Left cardiac atrium (tissue), 4 donors: ENCODE data around the gene AP1G2. TPM values are rescaled to one million over a fixed set of nuclear protein-coding genes. Genes with fewer than 3 reads are reported as not detected.
"Not testable (repeated sequence)": the region's sequence is repeated elsewhere in the genome, so short reads cannot be mapped to it uniquely, and the experiment has no call there.

Source experiments
- ATAC-seq, 2 donors: fragments of 200-7000 bp; cut with Tn5 transposase; one replicate each; pipeline ENCODE4 v1.9.1; 2020; ENCODE audit warnings: mild to moderate bottlenecking in 2 of 2, moderate library complexity in 2 of 2
- DNase-seq: peaks from one replicate; pipeline ENCODE4 v3.0.0-alpha.2; 2020
- intact Hi-C, 2 donors: fragments of 100-400 bp; cut with DNase I; formaldehyde crosslinking; loops; one replicate each; pipeline versions ENCODE4 v1.14.1 to v1.15.1; 2022 to 2023
- long read RNA-seq: library from polyadenylated mRNA; unstranded; transcript quantifications from one replicate; pipeline ENCODE4 v2.0.0, GENCODE V29; 2021
- total RNA-seq, 2 donors: library from RNA; stranded (reverse); fragmentation: NEBNext Ultra II Directional; extraction: Animal tissue kit (Norgen Biotek cat#: 25700); gene quantifications; one replicate each; pipeline ENCODE4 v1.2.1, GENCODE V29; 2021
- donor health status: DM: no; HTN: yes; CAD: no.
- donor health status: DM: no; HTN: yes; CAD: no; lungs with severe emphysema.
- donor health status: DM: yes; HTN: yes; CAD: no.
- donor health status: Dilated cardiomyopathy.

Gene AP1G2, protein sequence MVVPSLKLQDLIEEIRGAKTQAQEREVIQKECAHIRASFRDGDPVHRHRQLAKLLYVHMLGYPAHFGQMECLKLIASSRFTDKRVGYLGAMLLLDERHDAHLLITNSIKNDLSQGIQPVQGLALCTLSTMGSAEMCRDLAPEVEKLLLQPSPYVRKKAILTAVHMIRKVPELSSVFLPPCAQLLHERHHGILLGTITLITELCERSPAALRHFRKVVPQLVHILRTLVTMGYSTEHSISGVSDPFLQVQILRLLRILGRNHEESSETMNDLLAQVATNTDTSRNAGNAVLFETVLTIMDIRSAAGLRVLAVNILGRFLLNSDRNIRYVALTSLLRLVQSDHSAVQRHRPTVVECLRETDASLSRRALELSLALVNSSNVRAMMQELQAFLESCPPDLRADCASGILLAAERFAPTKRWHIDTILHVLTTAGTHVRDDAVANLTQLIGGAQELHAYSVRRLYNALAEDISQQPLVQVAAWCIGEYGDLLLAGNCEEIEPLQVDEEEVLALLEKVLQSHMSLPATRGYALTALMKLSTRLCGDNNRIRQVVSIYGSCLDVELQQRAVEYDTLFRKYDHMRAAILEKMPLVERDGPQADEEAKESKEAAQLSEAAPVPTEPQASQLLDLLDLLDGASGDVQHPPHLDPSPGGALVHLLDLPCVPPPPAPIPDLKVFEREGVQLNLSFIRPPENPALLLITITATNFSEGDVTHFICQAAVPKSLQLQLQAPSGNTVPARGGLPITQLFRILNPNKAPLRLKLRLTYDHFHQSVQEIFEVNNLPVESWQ
- 10 to 100 TPM; 16.5 to 32.3 TPM for total RNA-seq
- long read RNA-seq, partial matches to known transcripts, result 1 of 12 reads
- long read RNA-seq, other reads (novel, unspliced or antisense), result 8 of 12 reads

- peak; percentile 84 to 90 for ATAC-seq
- intact Hi-C loops, result loop anchor here in 1 of 2 donors (10.0 kb wide), 1 partner anchor 243 kb away; the partner anchor contains the start of gene PABPN1
- DNase-seq, result peak; percentile 88
Measured at GRCh38 chr14:23567186-23568020, at the start of gene AP1G2. TSS of gene AP1G2 (minus strand) at chr14:23567791. CDS start at chr14:23567314, 477 bp downstream.

- ATAC-seq, result no peak
- intact Hi-C loops, result no loop called here
- DNase-seq, result no peak
Measured at GRCh38 chr14:23615856-23616255, 48.3 kb upstream of the AP1G2 start.

DNA sequence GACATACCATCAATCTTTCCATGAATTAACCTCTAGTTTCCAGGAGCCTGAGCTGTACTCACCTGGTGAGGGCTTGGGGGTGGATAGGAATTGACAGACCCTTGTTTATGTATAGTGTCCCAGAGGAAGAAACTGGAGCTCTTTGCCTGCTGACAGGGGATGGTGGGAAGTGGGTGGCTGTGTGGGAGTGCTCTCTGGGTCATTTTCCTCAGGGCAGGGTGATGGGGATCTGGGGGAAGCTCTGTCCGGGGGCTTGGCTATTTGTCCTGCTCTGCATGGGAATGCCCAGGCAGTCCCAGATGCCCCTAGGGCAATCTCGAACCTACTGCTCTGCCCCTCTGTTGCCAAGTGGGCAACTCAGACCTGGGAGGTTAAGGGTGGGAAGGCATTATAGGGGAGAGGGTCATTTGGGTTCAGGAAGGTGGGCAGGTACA is 46.8 kb upstream of the AP1G2 start:
- ATAC-seq, result no peak
- DNase-seq, result no peak
- intact Hi-C loops, result no loop called here

- intact Hi-C loops, result no loop called here
- ATAC-seq, result no peak
- DNase-seq, result no peak
Measured at GRCh38 chr14:23613242-23614070, 45.9 kb upstream of the AP1G2 start.

GRCh38 chr14:23612802-23613201 is 45.2 kb upstream of the AP1G2 start:
- intact Hi-C loops, result no loop called here
- no peak for DNase-seq
- ATAC-seq, result no peak

GRCh38 chr14:23612354-23612732 is 44.8 kb upstream of the AP1G2 start:
- DNase-seq, result no peak
- intact Hi-C loops, result no loop called here
- no peak for ATAC-seq

DNA sequence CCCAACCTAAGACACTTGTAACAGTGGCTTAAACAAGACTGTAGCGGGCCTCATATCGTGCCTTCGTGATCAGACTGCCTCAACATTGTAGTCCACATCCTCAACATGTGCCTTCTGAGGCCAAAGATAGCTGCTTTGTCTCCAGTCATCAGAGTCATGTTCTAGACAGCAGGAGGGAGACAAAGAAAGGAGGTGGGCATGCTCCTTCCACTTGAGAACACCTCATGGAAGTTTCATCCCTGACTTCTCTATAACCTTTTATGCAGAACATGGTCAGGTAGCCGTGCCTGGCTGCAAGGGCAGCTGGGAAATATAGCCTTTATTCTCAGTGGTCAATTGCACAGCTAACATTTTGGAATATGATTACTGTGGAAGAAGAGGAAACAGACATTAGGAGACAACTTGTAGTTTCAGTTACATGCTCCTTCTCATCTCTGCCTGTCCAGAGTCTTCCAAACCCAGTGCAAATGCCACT is 43.3 kb upstream of the AP1G2 start:
- DNase-seq (no peak), ATAC-seq (no peak)
- intact Hi-C loops, result no loop called here

DNA sequence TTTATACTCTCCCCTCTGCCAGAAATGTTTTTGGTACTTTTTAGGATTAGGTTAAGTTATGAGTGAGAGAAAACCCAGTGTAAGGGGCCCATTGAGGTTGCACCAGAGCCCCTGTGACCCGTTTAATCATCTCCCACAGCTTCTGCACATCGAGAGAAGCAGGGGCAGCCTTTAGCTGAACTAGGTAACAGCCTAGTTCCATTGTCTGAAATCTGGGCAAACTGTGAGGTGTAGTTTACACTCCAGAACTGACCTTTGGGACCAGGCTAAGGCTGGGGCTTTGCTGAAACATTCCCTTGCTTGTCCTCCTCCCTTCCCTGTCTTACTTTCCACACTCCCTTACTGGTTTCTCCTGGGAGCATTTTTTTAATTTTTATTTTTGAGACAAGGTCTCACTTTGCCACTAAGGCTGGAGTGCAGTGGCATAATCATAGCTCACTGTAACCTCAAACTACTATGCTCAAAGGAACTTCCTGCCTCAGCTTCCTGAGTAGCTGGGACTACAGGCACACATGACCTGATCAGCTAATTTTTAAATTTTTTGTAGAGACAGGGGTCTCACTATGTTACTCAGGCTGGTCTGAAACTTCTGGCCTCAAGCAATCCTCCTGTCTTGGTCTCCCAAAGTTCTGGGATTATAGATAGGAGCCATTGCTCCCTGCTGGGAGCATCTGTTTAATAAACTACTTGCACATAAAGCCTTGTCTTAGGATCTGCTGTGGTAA is 42.7 kb upstream of the AP1G2 start:
- ATAC-seq, result no peak
- intact Hi-C loops, result no loop called here

DNA sequence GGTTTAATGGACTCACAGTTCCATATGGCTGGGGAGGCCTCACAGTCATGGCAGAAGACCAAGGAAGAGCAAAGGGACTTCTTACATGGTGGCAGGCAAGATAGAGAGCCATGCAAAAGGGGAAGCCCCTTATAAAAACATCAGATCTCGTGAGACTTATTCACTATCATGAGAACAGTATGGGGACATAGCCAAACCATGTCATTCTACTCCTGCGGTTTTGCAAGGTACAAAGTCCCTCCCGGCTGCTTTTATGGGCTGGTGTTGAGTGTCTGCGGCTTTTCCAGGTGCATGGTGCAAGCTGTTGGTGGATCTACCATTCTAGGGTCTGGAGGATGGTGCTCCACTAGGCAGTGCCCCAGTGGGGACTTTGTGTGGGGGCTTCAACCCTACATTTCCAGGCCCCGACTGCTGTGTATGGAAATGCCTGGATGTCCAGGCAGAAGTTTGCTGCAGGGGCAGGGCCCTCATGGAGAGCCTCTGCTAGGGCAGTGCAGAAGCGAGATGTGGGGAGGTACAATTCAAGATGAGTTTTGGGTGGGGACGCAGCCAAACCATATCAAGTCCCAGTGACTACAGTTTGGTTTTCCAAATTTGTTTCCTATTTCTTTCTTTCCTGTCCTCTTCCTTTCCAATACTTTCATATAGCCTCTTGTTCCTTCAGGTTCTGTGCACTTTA is 42.0 kb upstream of the AP1G2 start:
- intact Hi-C loops, ATAC-seq, DNase-seq: not testable (repeated sequence)

More for the DNA sequence above, 42.7 kb upstream of the AP1G2 start:
- DNase-seq, result no peak

DNA sequence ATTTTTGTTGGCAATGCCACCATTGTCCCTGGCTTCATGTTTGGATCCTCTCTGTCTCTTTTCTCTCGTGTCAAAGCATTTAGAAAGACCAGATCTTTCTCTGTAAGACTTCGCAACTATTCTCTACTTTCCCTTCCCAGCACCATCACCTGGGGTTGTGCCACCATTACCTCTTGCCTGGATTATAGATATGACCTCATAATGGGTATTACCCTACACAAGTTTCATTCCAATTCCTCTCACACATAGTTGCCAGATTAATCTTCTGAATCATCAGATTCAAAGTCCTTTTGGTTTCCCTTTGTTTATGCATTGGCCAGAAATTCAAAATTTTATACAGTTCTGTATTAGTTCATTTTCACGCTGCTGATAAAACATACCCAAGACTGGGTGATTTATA is 41.4 kb upstream of the AP1G2 start:
- no peak for ATAC-seq
- no peak for DNase-seq
- intact Hi-C loops, result no loop called here

DNA sequence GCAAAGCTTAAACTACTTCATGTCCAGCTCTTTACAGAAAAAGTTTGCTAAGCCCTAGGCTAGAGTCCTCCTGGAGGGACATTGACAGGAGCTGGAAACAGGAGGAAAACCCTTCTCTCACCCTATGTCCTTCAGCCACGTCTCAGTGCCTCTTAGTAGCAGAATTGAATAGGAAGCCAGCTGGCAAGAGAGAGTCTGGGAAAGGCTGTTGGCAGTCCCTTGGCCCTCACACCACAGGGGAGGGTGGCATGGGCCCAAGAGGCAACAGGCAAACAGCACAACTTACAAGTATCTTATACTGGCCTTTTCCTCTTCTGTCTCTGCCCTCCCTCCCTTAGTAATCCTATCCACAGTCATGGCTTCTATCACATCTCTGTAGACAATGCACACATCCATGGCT is 40.9 kb upstream of the AP1G2 start:
- ATAC-seq (peak; percentile 71 to 78), DNase-seq (no peak)
- intact Hi-C loops, result no loop called here

DNA sequence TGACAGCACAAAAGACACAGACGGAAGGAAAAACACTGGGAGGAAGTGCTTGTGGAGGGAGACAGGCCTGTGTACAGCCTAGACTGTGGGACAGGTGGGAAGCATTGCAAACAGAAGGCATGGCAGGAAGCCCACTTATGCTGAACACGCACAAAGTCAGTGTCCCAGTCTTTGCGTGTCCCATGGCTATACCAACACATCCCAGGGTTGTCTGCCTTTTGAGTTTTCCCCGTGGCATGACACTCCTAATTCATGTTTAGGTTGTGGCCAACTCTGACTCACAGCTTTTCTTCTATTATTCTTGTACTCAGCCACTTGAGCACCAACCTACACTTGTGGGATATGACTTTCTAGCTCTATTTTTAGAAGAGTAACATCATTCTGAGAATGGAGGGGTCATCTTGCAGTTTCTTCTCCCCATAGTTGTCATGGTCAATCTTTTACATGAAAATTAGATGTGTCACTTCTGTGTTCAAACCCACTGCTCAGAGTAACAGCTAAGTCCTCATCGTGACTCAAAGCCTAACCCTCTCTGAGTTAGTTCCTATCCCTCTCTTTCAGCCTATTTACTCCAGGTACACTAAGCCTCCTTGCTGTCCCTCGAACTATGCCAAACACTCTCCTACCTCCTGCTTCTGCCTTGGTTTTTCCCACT is 38.5 kb upstream of the AP1G2 start:
- ATAC-seq (no peak), DNase-seq (no peak)
- intact Hi-C loops, result no loop called here

DNA sequence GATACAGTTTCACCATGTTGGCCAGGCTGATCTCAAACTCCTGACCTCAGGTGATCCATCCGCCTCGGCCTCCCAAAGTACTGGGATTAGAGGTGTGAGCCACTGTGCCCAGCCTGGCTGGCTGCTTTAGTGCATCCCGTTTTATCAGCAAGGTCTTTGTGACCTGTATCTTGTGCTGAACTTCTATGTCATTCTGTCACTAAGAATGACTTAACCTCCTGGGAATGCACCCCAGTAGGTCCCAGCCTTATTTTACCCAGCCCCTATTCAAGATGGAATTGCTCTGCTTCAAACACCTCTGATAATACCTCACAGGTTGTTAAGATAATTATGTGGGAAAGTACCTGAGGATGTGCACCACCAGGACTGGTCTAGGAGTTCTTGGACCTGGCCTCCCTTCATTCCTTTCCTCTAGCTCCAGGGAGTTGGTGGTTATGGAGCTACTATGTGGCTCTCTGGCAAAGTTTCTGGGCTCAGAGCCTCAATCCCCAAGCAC is 37.1 kb upstream of the AP1G2 start:
- intact Hi-C loops, result no loop called here
- DNase-seq (no peak), ATAC-seq (no peak)

GRCh38 chr14:23604148-23604547 is 36.6 kb upstream of the AP1G2 start:
- no peak for ATAC-seq

DNA sequence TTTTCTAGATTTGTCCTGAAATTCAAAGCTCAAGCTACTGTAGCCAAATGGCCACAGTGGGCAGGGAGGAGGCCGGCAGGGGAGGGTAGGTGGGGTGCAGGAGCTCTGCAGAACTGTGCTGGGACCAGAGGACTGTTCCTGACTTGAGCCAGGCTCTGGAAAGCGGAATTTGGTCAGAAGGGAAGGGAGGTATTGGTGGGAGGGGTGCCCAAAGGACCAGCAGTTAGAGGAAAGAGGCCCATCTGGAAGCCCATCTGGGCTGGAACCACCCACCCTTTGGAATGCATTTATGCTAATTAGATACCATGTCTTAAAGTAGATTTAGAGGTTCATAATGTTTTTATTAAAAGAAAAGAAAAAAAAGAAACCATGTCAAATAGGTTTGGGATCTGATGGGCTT is 35.5 kb upstream of the AP1G2 start:
- ATAC-seq (no peak), DNase-seq (no peak)
- intact Hi-C loops, result no loop called here

More at GRCh38 chr14:23604148-23604547, 36.6 kb upstream of the AP1G2 start:
- no peak for DNase-seq
- intact Hi-C loops, result no loop called here
